GM12878 (cell line): ENCODE measurements around the gene SPON2. TPM values are rescaled to one million over a fixed set of nuclear protein-coding genes. Genes with fewer than 3 reads are reported as not detected.

Experiments
- ATAC-seq: fragments of 200-7000 bp; cut with Tn5 transposase; 3 replicates; pipeline ENCODE4 v1.9.1; 2020; ENCODE audit warnings: mild to moderate bottlenecking, moderate library complexity
- BruUV-seq: library from RNA; stranded (reverse); fragments of 400-500 nt; replicated peaks from 2 replicates; lab custom pipeline; 2021; lab: Mats Ljungman, UMichigan
- CTCF ChIA-PET: fragments of 300-600 bp; sonication (Branson Sonifier 250); formaldehyde crosslinking; extraction: SDS; loops from one replicate; lab custom pipeline; 2021; ENCODE audit warnings: inconsistent platforms; lab: Yijun Ruan, JAX
- POLR2A ChIA-PET: fragments of 350-600 bp; formaldehyde crosslinking; extraction: SDS; loops from one replicate; lab custom pipeline; 2021; ENCODE audit warnings: inconsistent platforms; lab: Charles Lee
- RAD21 ChIA-PET: fragments of 300-600 bp; sonication (Branson Sonifier 250); formaldehyde crosslinking; loops from one replicate; lab custom pipeline; 2023; ENCODE audit warnings: antibody characterized with exemption; ENCODE audit not compliant: unreplicated experiment; lab: Charles Lee
- SMC1A ChIA-PET: fragments of 300-600 bp; sonication (Branson Sonifier 250); formaldehyde crosslinking; loops from one replicate; lab custom pipeline; 2023; ENCODE audit not compliant: unreplicated experiment, uncharacterized antibody; lab: Charles Lee
- DNase-seq: peaks from one replicate; pipeline ENCODE4 v3.0.0-alpha.2; 2011; ENCODE audit warnings: low read depth, low spot score
- FAIRE-seq: peaks from 3 replicates; lab custom pipeline; 2011; peaks lifted over from hg19 to GRCh38; lab: Jason Lieb, UNC
- H2AFZ ChIP-seq: 2 replicates; pipeline ENCODE4 v1.6.0; 2011; ENCODE audit warnings: low read depth, low read length, control low read depth; ENCODE audit not compliant: control insufficient read depth
- H3K27ac ChIP-seq: 2 replicates; pipeline ENCODE4 v1.5.1; 2011; ENCODE audit warnings: control low read depth; ENCODE audit not compliant: control insufficient read depth, insufficient read depth
- H3K27me3 ChIP-seq, 2 experiments: replicated peaks in 1 of 2; 2 replicates each; pipeline versions ENCODE4 v1.6.0 to v1.6.1; 2011; ENCODE audit warnings: low read length in 1 of 2; ENCODE audit not compliant: control insufficient read depth in 2 of 2, insufficient read depth in 2 of 2
- H3K36me3 ChIP-seq, 2 experiments: 2 replicates each; pipeline ENCODE4 v1.5.1; 2011; ENCODE audit warnings: low read length in 1 of 2; ENCODE audit not compliant: control insufficient read depth in 2 of 2, insufficient read depth in 2 of 2
- H3K4me1 ChIP-seq: 2 replicates; pipeline ENCODE4 v1.6.1; 2011; ENCODE audit warnings: mild to moderate bottlenecking, low read length, moderate library complexity, mixed read lengths; ENCODE audit not compliant: control insufficient read depth, insufficient read depth
- H3K4me2 ChIP-seq: 2 replicates; pipeline ENCODE4 v1.6.0; 2011; ENCODE audit warnings: control low read depth; ENCODE audit not compliant: control insufficient read depth, insufficient read depth
- H3K4me3 ChIP-seq: fragments of 200-600 bp; sonication (generic); 2 replicates; pipeline ENCODE4 v1.5.1; 2016
- H3K79me2 ChIP-seq: 2 replicates; pipeline ENCODE4 v1.6.0; 2011; ENCODE audit warnings: low read length; ENCODE audit not compliant: control insufficient read depth, insufficient read depth
- H3K9ac ChIP-seq: 2 replicates; pipeline ENCODE4 v1.8.0; 2011; ENCODE audit warnings: low read length, control low read depth, mixed read lengths; ENCODE audit not compliant: control insufficient read depth, insufficient read depth
- H3K9me3 ChIP-seq: replicated peaks from 3 replicates; pipeline ENCODE4 v1.5.1; 2011; ENCODE audit warnings: mild to moderate bottlenecking, low read length; ENCODE audit not compliant: control insufficient read depth, insufficient read depth
- H4K20me1 ChIP-seq: 2 replicates; pipeline ENCODE4 v1.6.0; 2011; ENCODE audit not compliant: control insufficient read depth, insufficient read depth
- CEBPZ ChIP-seq: fragments of 150-350 bp; IDR thresholded peaks from 2 replicates; pipeline ENCODE4 v1.6.1; 2016; ENCODE audit warnings: low read depth, low read length
- CREM ChIP-seq: IDR thresholded peaks from 2 replicates; pipeline ENCODE4 v1.6.1; 2014; ENCODE audit warnings: antibody characterized with exemption, low read depth
- FOXM1 ChIP-seq: IDR thresholded peaks from 2 replicates; pipeline ENCODE4 v1.6.1; 2012; ENCODE audit warnings: low read depth, mild to moderate bottlenecking, inconsistent platforms, low read length, moderate library complexity
- GATAD2B ChIP-seq: fragments of 450-650 bp; conservative IDR thresholded peaks from 2 replicates; pipeline ENCODE4 v1.6.1; 2017; ENCODE audit warnings: low read depth, mild to moderate bottlenecking, moderate library complexity
- MTA2 ChIP-seq: fragments of 450-650 bp; IDR thresholded peaks from 2 replicates; pipeline ENCODE4 v1.6.1; 2016; ENCODE audit warnings: low read depth, mild to moderate bottlenecking, moderate library complexity
- SMAD1 ChIP-seq: fragments of 450-650 bp; IDR thresholded peaks from 2 replicates; pipeline ENCODE4 v1.6.1; 2018; ENCODE audit warnings: mild to moderate bottlenecking, low read depth; ENCODE audit not compliant: partially characterized antibody
- SPI1 ChIP-seq: IDR thresholded peaks from 2 replicates; pipeline ENCODE4 v1.6.1; 2011; ENCODE audit warnings: low read depth, mild to moderate bottlenecking, low read length, moderate library complexity, borderline replicate concordance; ENCODE audit not compliant: insufficient read depth
- SREBF1 ChIP-seq: IDR thresholded peaks from 2 replicates; pipeline ENCODE4 v1.6.1; 2012; ENCODE audit warnings: mild to moderate bottlenecking, low read length
- ZBED1 ChIP-seq: IDR thresholded peaks from 2 replicates; pipeline ENCODE4 v1.6.1; 2016; ENCODE audit warnings: borderline replicate concordance
- WGBS: methylation state at CpG from one replicate; pipeline ENCODE4 v1.1.6; 2016; ENCODE audit warnings: low lambda C conversion rate; ENCODE audit not compliant: insufficient replicate concordance, insufficient coverage; ENCODE audit errors: missing lambda C conversion rate; 5-methylcytosine and 5-hydroxymethylcytosine counted together
- in situ Hi-C: fragments of 300-500 bp; cut with MboI; formaldehyde crosslinking; loops from 9 replicates; pipeline ENCODE4 v1.14.3; 2018; ENCODE audit warnings: mixed read lengths
- intact Hi-C: fragments of 100-400 bp; cut with micrococcal nuclease; formaldehyde crosslinking; loops from one replicate; pipeline ENCODE4 v1.14.2; 2022; ENCODE audit not compliant: unreplicated experiment
- polyA plus RNA-seq, 11 experiments: library from polyadenylated mRNA; depleted of rRNA in 4 of 11; unstranded in 6 of 11; stranded (reverse) in 5 of 11; fragments of >200 nt; fragmentation: Nextera tagmentation in 4 of 11; fragmentation: Illumina TruSeq in 1 of 11; extraction: Ambion mirVana in 4 of 11; extraction: Trizol in 1 of 11; gene quantifications; 1 replicate in 1 of 11; 2 replicates in 10 of 11; pipeline versions ENCODE4 v1.2.1 to v1.2.3, GENCODE V29; 2011 to 2016; ENCODE audit warnings: inconsistent platforms in 2 of 11, missing spikeins in 2 of 11, low read depth in 1 of 11
- total RNA-seq, 4 experiments: library from RNA; depleted of rRNA in 3 of 4; stranded (reverse); fragments of >200 nt in 3 of 4; fragmentation: Illumina TruSeq in 1 of 4; extraction: Trizol in 1 of 4; gene quantifications; 2 replicates each; pipeline versions ENCODE4 v1.2.1 to v1.2.3, GENCODE V29; 2013 to 2021

SPON2 gene
- total and polyA plus RNA-seq, 10 of the 15 experiments (the other 5 are each of a cell fraction or from before 2014, with no cell fraction given) = 1.1 to 11.2 (median 7.3) TPM

DNA sequence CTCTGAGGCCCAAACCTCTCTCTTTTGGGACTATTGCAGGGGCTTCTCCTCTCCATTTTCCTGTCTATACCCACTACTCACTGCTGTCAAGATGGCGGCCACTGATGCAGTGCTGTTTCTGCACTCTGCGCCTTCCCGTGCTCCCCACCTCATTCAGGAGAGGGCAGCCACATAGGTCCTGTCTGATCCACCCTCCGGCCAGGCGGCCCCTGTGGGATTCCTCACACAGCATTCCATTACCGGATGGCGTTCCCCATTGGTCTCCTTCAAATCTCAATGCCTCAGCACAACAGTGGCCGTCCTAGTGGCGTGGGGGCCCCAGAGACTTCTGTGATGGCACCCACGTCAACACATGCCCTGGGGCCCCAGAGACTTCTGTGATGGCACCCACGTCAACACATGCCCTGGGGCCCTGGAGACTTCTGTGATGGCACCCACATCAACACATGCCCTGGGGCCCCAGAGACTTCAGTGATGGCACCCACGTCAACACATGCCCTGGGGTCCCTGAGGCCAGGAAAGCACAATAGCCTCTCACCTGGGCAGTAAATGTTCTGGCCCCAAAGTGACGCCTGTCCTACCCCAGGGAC is 7.3 kb downstream of the SPON2 start:
- WGBS = 60% methylated on average over 13 of the region's 13 CpGs
- Histone ChIP-seq H2AFZ (no peak overlapping the region), H3K79me2 (no peaks in the 10 kb centered on the region), H3K27me3 (no peaks in the 10 kb centered on the region), H3K9ac (no peak overlapping the region), H3K36me3 (no peaks in the 10 kb centered on the region), H3K4me3 (no peak overlapping the region), H3K4me1 (peaks cover 21% of the 10 kb centered on the region), H3K27ac (no peak overlapping the region), H3K9me3 (peaks cover 4% of the 10 kb centered on the region; the same call in 2 of the 3 replicates), H4K20me1 (no peaks in the 10 kb centered on the region), H3K4me2 (no peak overlapping the region)
- TF ChIP-seq ZBED1 (no peak), SPI1 (no peak), FOXM1 (no peak), SREBF1 (no peak), CREM (no peak), MTA2 (no peak), GATAD2B (no peak), SMAD1 (no peak), CEBPZ (no peak)
- SMC1A ChIA-PET = interaction anchor here (0.8 kb wide), 1 partner anchor 82 kb away, joined by 3 read pairs; no protein-coding TSS in a partner anchor
- RAD21 ChIA-PET = interaction anchor here (1.3 kb wide), 1 partner anchor 103 kb away, joined by 7 read pairs; no protein-coding TSS in a partner anchor
- CTCF ChIA-PET = interaction anchor here (0.8 kb wide), 1 partner anchor 82 kb away, joined by 3 read pairs; no protein-coding TSS in a partner anchor
- FAIRE-seq = no peak
- in situ Hi-C loops = loop anchor here (5.0 kb wide), 1 partner anchor 102 kb away; no protein-coding TSS in a partner anchor
- POLR2A ChIA-PET = no interaction called here
- BruUV-seq = no TSS peak
- no peak for ATAC-seq
- intact Hi-C loops = no loop called here
- no peak for DNase-seq
